ENCODE data around the gene MEF2D. TPM values are rescaled to one million over a fixed set of nuclear protein-coding genes. Genes with fewer than 3 reads are reported as not detected.
A peak's percentile ranks its signal among the peaks of the same experiment; 100 is the strongest.

The MEF2D gene
- total and polyA plus RNA-seq, 8 donors: 23.8 to 52.8 (median 31.3) TPM

- Histone ChIP-seq H3K9me3 (no peaks in the 10 kb centered on the region), H3K27ac (no peak overlapping the region)
- intact Hi-C loops (cut with DNase I): no loop called here
Measured at GRCh38 chr1:156547434-156547833, 46.9 kb upstream of the MEF2D start.

GRCh38 chr1:156546267-156546666 is 45.7 kb upstream of the MEF2D start:
- H3K27ac ChIP-seq: no peak overlapping the region
- H3K4me1 ChIP-seq: no peaks in the 10 kb centered on the region
- H3K4me3 ChIP-seq: no peak overlapping the region
- TF ChIP-seq CTCF (IDR thresholded peaks at IDR 0.05): no peak
- no peak for DNase-seq
- intact Hi-C loops (cut with DNase I): no loop called here
- ATAC-seq: no peak
- H3K27me3 ChIP-seq: no peaks in the 10 kb centered on the region
- no peaks in the 10 kb centered on the region for H3K9me3 ChIP-seq
- H3K36me3 ChIP-seq: peaks cover 0 to 6% of the 10 kb centered on the region in 2 donors

More at GRCh38 chr1:156547434-156547833, 46.9 kb upstream of the MEF2D start:
- Histone ChIP-seq H3K36me3 (peaks cover 0 to 6% of the 10 kb centered on the region in 2 donors), H3K4me3 (no peak overlapping the region), H3K4me1 (peaks cover 0 to 5% of the 10 kb centered on the region in 2 donors), H3K27me3 (no peaks in the 10 kb centered on the region)
- no peak for TF ChIP-seq CTCF (IDR thresholded peaks at IDR 0.05)
- no peak for DNase-seq
- ATAC-seq: no peak

GRCh38 chr1:156544592-156545102 is 44.1 kb upstream of the MEF2D start:
- no peak overlapping the region for H3K27ac ChIP-seq
- H3K4me3 ChIP-seq: no peak overlapping the region
- intact Hi-C loops (cut with DNase I): no loop called here
- no peaks in the 10 kb centered on the region for H3K4me1 ChIP-seq
- ATAC-seq: no peak
- DNase-seq: no peak
- no peaks in the 10 kb centered on the region for H3K9me3 ChIP-seq
- H3K36me3 ChIP-seq: peaks cover 0 to 6% of the 10 kb centered on the region in 2 donors
- no peaks in the 10 kb centered on the region for H3K27me3 ChIP-seq
- no peak for TF ChIP-seq CTCF (IDR thresholded peaks at IDR 0.05)

GRCh38 chr1:156543066-156543465 is 42.5 kb upstream of the MEF2D start:
- H3K4me3 ChIP-seq: no peak overlapping the region
- no peak for TF ChIP-seq CTCF (IDR thresholded peaks at IDR 0.05)
- no peak overlapping the region for H3K27ac ChIP-seq
- intact Hi-C loops (cut with DNase I): no loop called here
- DNase-seq (no peak), ATAC-seq (no peak)
- no peaks in the 10 kb centered on the region for H3K9me3 ChIP-seq
- H3K27me3 ChIP-seq: no peaks in the 10 kb centered on the region
- no peaks in the 10 kb centered on the region for H3K4me1 ChIP-seq
- H3K36me3 ChIP-seq: peaks cover 0 to 7% of the 10 kb centered on the region in 2 donors

GRCh38 chr1:156540955-156541354 is 40.4 kb upstream of the MEF2D start:
- Histone ChIP-seq H3K36me3 (peaks cover 0 to 4% of the 10 kb centered on the region in 2 donors), H3K9me3 (no peaks in the 10 kb centered on the region), H3K4me3 (no peak overlapping the region), H3K27ac (no peak overlapping the region), H3K4me1 (no peaks in the 10 kb centered on the region), H3K27me3 (no peaks in the 10 kb centered on the region)
- no peak for DNase-seq
- intact Hi-C loops (cut with DNase I): no loop called here
- peak; percentile 72 for ATAC-seq
- TF ChIP-seq CTCF (IDR thresholded peaks at IDR 0.05): no peak
